ENCODE results near the gene PCGF5.

Gene PCGF5

DNA sequence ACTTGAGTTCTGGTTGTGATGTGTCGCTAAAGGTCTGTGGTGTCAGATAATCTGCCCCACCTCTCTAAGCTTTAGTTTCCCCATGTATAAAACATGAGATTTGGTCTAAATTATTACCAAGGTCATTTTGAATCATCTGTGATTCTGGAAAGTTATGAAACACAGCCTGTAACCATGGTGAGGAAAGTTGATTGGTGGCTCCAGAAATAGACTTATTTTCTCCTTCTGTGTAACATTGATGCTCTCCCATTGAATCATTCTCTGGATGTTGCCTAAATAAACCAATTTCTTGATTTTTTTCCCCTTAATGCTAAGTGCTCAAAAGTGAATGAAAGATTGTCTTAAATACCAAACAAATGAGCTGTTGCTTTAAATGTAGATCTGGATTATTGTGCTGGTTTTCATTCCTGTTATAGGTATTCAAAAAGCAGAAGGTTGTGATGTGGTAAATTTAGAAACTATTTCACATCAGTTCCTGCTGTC lies 30.0 kb upstream of the PCGF5 start:
- H3K9me2 ChIP-seq (replicated peaks; ENCODE audit: low read depth, low read length), result no peaks in the 10 kb centered on the region
- TF ChIP-seq EZH2phosphoT487 (IDR thresholded peaks at IDR 0.05; ENCODE audit: borderline replicate concordance), result no peak
- TF ChIP-seq, protein P1, sequence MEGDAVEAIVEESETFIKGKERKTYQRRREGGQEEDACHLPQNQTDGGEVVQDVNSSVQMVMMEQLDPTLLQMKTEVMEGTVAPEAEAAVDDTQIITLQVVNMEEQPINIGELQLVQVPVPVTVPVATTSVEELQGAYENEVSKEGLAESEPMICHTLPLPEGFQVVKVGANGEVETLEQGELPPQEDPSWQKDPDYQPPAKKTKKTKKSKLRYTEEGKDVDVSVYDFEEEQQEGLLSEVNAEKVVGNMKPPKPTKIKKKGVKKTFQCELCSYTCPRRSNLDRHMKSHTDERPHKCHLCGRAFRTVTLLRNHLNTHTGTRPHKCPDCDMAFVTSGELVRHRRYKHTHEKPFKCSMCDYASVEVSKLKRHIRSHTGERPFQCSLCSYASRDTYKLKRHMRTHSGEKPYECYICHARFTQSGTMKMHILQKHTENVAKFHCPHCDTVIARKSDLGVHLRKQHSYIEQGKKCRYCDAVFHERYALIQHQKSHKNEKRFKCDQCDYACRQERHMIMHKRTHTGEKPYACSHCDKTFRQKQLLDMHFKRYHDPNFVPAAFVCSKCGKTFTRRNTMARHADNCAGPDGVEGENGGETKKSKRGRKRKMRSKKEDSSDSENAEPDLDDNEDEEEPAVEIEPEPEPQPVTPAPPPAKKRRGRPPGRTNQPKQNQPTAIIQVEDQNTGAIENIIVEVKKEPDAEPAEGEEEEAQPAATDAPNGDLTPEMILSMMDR (conservative IDR thresholded peaks at IDR 0.05; ENCODE audit: low read length), result no peak
- no peak overlapping the region for H3K4me3 ChIP-seq (ENCODE audit: low read length, poor library complexity, severe bottlenecking)
- no peaks in the 10 kb centered on the region for H4K20me1 ChIP-seq (ENCODE audit: insufficient read depth, low read length, poor library complexity, severe bottlenecking)
- H3K9ac ChIP-seq (ENCODE audit: low read depth, low read length, poor library complexity, severe bottlenecking), result no peak overlapping the region
- no peaks in the 10 kb centered on the region for H3K36me3 ChIP-seq (ENCODE audit: insufficient read depth, low read length)
- no peaks in the 10 kb centered on the region for H3F3A ChIP-seq (ENCODE audit: low read depth)
- no peaks in the 10 kb centered on the region for H3K9me3 ChIP-seq (ENCODE audit: insufficient read depth, low read depth, low read length)
- H3K4me1 ChIP-seq (ENCODE audit: insufficient read depth, low read length, poor library complexity, severe bottlenecking), result peaks cover 9% of the 10 kb centered on the region
- H2AFZ ChIP-seq (ENCODE audit: low read length), result no peak overlapping the region
- peaks cover 4% of the 10 kb centered on the region; the same call in 1 of the 2 replicates for H3K79me2 ChIP-seq (ENCODE audit: insufficient read depth, low read length)
- H3K27me3 ChIP-seq (ENCODE audit: insufficient read depth, low read length, poor library complexity, severe bottlenecking), result no peaks in the 10 kb centered on the region
- no peak overlapping the region for H3K4me2 ChIP-seq (ENCODE audit: low read depth, low read length, poor library complexity, severe bottlenecking)

DNA sequence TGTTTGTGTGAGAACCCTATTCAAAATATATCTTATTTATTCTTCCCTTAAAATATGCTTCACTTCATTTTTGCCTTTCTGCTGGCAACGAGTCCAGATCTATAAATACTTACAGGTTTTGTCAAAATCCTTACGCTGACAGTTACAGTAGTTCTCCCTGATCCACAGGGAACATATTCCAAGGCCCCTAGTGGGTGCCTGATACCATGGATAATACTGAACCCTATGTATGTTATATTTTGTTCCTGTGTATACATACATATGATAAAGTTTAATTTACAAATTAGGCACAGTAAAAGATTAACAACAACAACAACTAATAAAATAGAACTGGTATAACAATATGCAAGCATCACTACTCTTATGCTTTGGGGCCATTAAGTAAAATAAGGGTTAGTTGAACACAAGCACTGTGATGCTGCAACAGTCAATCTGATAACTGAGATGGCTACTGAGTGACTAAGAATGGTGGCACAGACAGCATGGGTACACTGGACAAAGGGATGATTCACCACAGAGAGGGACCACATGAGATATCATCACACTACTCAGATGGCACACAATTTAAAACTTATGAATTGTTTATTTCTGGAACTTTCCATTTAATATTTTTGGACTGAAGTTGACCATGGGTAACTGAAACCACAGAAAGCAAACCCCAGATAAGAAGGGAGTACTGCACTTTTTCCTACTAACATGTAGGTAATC lies 29.4 kb upstream of the PCGF5 start:
- Histone ChIP-seq H3K9ac (ENCODE audit: low read depth, low read length, poor library complexity, severe bottlenecking) (no peak overlapping the region), H3K9me3 (ENCODE audit: insufficient read depth, low read depth, low read length) (no peaks in the 10 kb centered on the region), H3K79me2 (ENCODE audit: insufficient read depth, low read length) (no peaks in the 10 kb centered on the region; the same call in 1 of the 2 replicates), H3K27me3 (ENCODE audit: insufficient read depth, low read length, poor library complexity, severe bottlenecking) (no peaks in the 10 kb centered on the region), H2AFZ (ENCODE audit: low read length) (no peak overlapping the region), H3K4me2 (ENCODE audit: low read depth, low read length, poor library complexity, severe bottlenecking) (no peak overlapping the region), H3K4me1 (ENCODE audit: insufficient read depth, low read length, poor library complexity, severe bottlenecking) (peaks cover 9% of the 10 kb centered on the region), H4K20me1 (ENCODE audit: insufficient read depth, low read length, poor library complexity, severe bottlenecking) (no peaks in the 10 kb centered on the region), H3K36me3 (ENCODE audit: insufficient read depth, low read length) (no peaks in the 10 kb centered on the region), H3F3A (ENCODE audit: low read depth) (no peaks in the 10 kb centered on the region), H3K4me3 (ENCODE audit: low read length, poor library complexity, severe bottlenecking) (no peak overlapping the region), H3K9me2 (replicated peaks; ENCODE audit: low read depth, low read length) (no peaks in the 10 kb centered on the region)
- no peak for TF ChIP-seq EZH2phosphoT487 (IDR thresholded peaks at IDR 0.05; ENCODE audit: borderline replicate concordance)
- TF ChIP-seq, protein P1 (conservative IDR thresholded peaks at IDR 0.05; ENCODE audit: low read length), result no peak

DNA sequence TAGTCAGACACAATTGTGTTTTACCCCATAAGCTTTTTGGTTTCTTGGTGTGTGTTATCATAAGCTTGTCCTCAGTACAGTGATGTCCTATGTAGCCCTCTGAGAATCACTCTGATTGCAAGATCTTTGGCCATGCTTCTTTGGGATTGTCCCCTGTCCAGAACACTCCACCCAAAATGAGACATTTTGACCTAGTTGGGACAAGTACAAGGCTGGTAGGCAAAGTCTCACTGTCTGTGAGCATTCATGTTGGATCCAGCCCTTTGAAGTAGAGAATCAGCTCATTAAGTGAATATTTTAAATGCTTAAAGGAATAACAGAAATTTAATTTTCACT lies 28.9 kb upstream of the PCGF5 start:
- Histone ChIP-seq H3K36me3 (ENCODE audit: insufficient read depth, low read length) (no peaks in the 10 kb centered on the region), H3K9me2 (replicated peaks; ENCODE audit: low read depth, low read length) (no peaks in the 10 kb centered on the region), H3K79me2 (ENCODE audit: insufficient read depth, low read length) (no peaks in the 10 kb centered on the region; the same call in 1 of the 2 replicates), H3K9ac (ENCODE audit: low read depth, low read length, poor library complexity, severe bottlenecking) (no peak overlapping the region), H4K20me1 (ENCODE audit: insufficient read depth, low read length, poor library complexity, severe bottlenecking) (no peaks in the 10 kb centered on the region), H2AFZ (ENCODE audit: low read length) (no peak overlapping the region), H3K4me2 (ENCODE audit: low read depth, low read length, poor library complexity, severe bottlenecking) (no peak overlapping the region), H3K9me3 (ENCODE audit: insufficient read depth, low read depth, low read length) (no peaks in the 10 kb centered on the region), H3K4me1 (ENCODE audit: insufficient read depth, low read length, poor library complexity, severe bottlenecking) (peaks cover 9% of the 10 kb centered on the region), H3K4me3 (ENCODE audit: low read length, poor library complexity, severe bottlenecking) (no peak overlapping the region), H3K27me3 (ENCODE audit: insufficient read depth, low read length, poor library complexity, severe bottlenecking) (no peaks in the 10 kb centered on the region), H3F3A (ENCODE audit: low read depth) (no peaks in the 10 kb centered on the region)
- TF ChIP-seq EZH2phosphoT487 (IDR thresholded peaks at IDR 0.05; ENCODE audit: borderline replicate concordance), result no peak
- TF ChIP-seq, protein P1 (conservative IDR thresholded peaks at IDR 0.05; ENCODE audit: low read length), result no peak
